HK-2 (cell line): ENCODE measurements around the gene SGSH.
A peak's percentile ranks its signal among the peaks of the same experiment; 100 is the strongest.

Experiments
- DNase-seq: peaks from one replicate; pipeline ENCODE4 v3.0.0-alpha.2; 2018; ENCODE audit not compliant: unreplicated experiment

SGSH gene

DNA sequence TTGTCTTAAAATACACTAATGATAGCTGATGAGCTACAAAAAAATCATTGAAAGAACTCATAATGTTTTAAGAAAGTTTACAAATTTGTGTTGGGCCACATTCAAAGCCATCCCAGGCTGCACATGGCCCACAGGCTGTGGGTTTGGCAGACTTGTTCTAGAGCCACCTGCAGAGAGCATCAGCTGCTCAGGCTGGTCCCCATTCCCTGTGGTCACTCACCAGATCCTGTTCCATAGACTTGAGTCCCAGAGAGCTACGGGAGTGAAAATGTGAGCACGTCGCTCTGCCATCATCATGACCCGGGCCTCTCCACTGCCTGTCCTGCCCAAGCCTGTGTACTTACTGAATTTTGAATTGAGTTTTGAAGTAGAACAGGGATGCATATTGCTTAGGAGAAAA lies 7.0 kb upstream of the SGSH start:
- no peak for DNase-seq

DNA sequence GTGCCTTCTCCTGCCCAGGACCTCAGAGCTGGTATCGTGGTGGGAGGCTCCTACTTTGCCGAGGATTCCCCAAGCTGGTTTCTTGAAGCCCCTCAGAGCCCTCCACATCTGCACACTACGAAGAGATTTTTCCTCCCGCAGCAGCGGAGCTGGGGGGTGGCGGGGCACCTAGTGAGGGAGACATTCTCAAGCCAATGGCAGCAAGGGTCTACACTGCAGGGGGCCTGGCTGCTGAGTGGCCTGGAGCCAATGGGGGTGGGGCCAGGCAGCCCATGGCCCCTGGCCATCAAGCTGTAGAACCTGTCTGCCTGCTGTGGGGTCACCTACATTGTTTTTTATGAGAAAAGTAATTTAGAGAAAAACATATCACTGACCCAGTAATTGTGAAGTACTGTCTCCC lies 5.1 kb upstream of the SGSH start:
- DNase-seq = no peak

DNA sequence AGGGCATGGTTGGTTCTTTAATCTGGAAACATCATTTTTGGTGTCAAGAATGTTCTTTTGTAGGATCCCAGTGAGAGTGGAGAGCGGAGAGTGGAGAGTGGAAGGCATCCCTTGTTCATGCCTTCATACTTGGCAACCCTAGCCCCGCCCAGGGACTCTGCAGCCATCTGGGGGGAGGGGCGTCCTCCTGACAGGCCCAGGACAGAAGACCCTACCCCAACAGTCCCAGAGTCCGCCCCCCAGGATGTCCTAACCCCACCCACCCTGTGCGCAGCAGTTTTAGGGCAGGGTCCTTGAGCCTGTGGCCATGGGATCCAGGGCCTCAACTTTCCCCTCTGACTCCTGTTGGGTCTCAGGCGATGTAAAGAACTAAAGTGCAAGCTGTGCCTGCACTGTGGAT lies 4.5 kb upstream of the SGSH start:
- no peak for DNase-seq

DNA sequence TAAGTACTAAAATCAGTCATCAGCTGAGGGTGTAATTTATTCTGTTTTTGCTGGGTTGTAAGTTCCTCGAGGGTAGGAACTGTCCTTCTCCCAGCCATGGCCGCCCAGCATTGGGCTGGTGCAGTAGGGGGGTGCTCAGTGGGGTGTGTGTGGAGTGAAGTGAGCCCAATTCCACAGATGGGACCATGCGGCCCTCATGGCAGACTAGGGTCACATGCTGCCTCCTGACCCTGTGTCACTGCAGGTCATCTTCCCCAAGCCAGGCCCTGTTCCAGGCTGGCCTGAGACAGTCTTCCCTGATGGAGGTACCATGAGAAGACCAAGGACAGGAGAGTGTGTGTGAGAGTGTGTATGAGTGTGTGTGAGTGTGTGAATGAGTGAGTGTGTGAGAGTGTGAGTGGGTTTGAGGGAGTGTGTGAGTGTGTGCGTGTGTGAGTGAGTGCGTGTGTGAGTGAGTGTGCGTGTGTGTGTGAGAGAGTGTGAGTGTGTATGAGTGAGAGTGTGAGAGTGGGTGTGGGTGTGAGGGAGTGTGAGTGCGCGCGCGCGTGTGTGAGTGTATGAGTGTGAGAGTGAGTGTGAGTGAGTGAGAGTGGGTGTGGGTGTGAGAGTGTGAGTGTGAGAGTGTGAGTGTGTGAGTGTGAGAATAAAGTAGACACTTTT lies 3.8 kb upstream of the SGSH start:
- DNase-seq = no peak

DNA sequence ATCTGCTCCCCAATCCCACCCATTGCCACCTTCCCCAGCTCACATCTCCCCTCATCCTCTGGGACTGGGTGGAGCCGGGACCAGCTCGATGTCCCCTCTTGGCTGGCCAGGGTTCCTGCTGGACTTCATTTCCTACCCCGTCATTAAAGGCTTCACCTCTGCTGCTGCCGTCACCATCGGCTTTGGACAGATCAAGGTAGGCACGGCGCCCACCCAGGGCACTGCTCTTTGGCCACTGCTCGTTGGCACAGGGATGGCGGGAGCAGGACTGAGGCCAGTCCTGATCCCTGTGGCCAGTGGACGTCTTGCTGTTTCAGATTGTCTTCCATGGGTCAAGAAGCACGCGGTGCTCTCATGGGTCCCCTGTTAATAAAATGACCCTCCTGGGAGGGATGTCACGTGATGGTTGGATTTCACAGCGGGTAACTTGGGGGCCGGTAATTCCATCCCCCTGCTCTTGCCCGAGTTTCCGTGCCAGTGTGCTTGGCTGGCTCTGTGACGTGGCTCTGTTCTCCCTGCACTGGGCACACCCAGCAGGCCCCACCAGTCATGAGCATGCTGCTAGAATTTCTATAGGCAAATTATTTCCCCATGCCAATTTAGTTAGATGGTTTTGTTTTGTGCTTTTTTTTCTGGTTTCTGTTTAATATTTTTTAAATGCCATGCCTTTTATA lies 3.1 kb upstream of the SGSH start:
- DNase-seq = no peak

DNA sequence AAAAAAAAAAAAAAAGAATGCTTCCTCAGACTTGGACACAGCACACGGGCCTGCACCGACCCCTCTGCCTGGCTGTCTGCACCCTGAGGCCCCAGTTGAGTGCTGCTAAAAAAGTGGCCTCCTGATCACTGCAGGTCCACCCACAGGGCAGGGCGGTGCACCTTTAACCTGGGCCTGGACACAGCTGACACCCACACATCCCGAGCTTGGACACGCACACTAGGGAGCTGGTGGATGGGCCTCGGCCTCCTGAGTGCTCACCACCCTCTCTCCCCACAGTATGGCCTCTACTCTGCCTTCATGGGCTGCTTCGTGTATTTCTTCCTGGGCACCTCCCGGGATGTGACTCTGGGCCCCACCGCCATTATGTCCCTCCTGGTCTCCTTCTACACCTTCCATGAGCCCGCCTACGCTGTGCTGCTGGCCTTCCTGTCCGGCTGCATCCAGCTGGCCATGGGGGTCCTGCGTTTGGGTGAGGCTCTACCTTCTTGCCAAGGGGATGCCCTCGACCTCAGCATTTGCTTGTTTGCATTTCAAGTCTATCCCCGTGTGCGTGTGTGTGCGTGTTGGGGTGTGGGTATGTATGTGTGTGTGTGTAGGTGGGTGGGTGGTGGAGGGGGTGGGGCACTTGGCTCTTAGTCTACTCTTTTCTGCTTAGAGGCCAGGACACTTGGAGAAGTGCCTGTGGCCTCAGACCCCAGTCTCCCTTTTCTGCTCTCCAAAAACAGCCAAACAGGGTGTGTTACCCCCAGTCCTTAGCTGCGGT lies 2.4 kb upstream of the SGSH start:
- no peak for DNase-seq

DNA sequence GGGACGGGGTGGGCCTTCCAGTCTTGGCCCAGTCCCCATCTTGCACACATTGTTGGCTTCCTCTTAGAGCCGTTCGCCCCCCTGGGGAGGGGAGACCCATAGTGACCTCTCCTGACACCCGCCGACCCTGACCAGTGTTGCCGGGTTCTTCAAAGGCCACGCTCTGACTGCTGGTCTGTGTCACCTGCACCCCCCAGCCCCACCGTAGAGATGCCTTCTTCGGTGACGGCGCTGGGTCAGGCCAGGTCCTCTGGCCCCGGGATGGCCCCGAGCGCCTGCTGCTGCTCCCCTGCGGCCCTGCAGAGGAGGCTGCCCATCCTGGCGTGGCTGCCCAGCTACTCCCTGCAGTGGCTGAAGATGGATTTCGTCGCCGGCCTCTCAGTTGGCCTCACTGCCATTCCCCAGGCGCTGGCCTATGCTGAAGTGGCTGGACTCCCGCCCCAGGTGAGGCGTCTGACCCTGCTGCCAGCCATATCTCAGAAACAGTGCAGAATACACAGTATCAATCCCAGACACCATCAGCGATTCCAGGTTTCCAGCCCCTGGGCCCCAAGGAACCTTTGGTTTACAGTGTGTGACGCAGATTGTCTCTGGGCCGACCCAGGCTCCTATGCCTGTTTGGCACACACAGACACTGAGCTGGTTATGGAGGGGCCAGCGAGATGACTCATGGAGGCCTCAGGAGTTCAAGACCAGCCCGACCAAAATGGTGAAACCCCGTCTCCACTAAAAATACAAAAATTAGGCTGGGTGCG lies 1.4 kb upstream of the SGSH start:
- DNase-seq = no peak

DNA sequence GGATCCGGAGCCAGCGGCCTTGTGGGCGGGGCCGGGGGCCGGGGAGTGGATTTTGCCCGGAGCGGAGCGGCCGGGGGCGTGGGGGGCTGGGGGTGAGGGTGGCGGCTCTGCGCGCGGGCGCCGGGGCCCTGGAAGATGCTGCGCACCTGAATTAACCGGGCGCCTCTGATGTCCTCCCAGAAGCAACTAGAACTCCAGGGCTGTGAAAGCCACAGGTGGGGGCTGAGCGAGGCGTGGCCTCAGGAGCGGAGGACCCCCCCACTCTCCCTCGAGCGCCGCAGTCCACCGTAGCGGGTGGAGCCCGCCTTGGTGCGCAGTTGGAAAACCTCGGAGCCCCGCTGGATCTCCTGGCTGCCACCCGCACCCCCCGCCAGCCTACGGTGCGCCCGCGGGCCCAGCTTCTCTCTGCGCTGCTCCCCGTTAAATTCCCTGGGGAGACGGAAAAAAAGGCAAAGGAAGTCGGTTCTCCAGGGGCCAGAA lies 643 bp upstream of the SGSH start:
- DNase-seq = no peak

DNA sequence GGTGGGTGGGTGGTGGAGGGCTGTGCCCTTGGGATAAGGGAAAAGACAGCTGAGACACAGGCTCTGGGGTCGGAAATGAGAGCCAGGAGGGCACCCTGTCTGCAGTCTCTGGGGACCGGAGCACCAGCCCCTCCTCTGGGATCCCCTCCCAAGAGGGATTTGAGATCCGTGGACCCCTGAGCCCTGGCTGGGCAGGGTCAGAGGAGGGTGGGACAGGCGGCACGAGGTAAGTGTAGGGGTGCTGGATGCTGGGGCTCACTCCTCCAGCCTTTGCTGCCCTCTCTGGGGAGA lies 425 bp downstream of the SGSH start:
- no peak for DNase-seq

DNA sequence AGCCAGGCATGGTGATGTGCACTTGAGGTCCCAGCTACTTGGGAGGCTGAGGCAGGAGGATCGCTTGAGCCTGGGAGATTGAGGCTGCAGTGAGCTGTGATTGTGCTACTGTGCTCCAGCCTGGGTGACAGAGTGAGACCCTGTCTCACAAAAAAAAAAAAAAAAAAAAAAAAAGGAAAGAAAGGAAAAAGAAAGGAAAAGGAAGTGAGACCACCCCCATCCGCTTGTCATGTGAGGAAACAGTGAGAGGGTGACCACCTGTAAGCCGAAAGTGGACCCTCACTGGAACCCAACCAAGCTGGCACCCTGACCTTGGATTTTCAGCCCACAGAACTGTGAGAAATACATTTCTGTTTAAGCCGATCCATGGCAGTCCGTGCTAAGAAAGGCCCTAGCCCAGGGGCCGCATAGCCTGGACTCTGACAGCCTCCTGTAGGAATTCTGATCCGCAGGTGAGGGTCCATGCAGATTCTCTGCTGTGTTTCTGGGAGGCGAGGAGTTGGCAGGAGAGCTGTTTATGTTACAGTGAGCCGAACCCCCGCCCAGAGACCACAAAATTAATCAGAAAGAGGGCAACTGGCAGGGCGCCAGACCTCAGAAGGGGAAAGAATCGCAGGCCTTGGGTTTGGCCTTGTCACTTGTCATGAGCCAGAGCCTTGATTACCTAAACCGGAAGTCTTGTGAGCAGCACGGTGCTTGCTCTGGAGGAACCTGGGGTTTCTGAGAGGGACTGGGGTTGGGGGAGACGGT lies 945 bp downstream of the SGSH start:
- DNase-seq = peak; percentile 88

DNA sequence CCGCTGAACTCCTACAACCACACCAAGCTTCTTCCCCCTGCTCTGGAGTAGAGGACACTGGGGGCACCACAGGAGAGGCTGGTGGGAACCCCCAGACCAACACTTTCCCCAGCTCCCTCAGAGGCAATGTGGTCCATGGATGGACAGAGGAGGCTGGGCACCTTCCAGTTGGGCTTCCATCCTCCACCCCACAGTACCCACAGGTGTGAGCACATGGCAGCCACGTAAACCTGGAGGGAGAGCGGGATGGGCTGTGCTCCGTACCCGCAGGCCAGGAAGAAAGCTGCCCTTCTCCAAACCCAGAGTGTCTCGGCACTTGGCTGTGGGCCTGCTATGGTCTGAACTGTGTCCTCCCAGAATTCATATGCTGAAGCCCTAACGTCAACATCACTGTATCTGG lies 1.7 kb downstream of the SGSH start:
- DNase-seq = no peak

DNA sequence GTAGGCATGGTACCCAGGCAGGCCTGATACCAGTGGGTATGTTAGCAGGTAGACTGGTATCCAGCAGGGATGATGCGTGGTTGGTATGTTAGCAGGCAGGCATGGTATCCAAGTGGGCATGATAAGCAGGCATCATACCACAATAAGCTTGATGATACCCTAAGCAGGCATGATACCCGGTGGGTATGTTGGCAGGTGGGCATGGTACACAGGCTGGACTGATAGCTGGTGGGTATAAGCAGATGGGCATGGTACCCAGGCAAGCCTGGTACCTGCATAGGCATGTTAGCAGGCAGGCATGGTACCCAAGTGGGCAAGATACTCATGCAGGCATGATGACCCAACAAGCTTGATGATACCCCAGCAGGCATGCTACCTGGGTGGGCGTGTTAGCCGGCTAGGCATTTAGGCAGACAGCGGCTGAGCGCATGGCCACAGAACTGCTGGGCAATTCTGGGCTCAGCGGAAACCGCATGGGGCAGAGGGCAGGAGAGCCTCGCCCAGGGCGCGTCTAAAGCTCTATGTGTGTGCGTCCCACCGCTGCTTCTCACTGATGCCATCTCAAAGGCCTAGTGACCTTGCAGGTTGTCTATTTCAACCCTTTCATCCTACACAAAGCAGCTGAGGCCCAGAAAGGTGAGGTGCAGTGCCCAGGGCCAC lies 2.3 kb downstream of the SGSH start:
- no peak for DNase-seq

DNA sequence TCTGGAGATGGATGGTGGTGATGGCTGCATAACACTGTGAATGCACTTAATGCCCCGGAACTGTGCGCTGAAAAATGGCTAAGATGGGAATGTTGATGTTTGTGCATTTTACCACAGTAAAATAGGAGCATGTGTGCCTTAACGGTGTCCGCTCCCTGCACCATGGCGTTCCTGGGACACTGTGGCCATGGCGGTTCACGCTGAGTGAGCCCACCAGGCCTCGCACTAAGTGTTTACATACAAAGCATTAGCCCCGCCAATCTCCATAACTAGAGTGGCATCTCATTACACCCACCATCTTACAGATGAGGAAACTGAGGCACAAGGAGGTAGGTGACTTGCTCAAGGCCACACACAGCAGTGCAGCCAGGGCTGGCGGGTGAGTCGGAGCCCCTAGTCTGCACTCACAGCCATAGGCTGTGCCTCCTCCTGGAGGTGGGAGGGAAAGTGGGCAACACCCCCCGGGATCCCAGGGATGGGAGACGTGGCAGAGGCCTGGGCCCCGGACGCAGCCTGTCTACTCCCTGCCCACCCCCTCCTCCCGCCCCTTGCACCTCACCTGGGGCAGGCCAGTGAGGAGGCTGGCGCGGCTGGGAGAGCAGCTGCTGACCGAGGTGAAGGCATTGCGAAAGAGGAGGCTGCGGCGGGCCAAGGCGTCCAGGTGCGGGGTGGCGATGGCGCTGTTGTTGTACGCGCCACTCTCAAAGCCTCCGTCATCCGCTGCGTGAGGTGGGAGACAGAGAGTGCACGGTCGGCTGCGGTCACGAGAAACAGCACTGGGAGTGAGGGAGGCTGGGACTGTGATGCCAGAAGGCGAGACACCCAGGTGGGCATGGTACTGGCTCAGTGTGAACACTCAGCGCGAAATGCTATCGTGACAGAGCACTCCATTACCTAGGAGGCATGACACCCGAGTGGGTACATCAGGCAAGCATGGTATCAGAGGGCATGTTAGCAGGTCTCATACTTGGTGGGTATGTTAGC lies 3.4 kb downstream of the SGSH start:
- DNase-seq = no peak

DNA sequence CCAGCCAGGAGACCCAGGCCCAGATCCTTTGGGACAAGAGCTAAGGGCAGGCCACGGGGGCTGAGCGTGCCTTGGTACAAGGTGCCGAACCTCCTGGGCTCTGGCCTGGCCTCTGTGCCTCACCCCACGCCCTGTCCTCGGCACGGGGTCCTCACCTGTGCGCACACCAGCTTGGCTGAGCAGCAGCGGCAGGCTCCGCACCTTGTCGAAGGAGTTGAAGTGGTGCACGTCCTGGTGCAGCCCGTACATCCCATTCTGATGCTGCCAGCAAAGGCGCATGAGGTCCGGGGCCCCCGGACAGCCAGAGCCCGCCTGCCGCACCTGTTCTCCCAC lies 5.3 kb downstream of the SGSH start:
- no peak for DNase-seq

DNA sequence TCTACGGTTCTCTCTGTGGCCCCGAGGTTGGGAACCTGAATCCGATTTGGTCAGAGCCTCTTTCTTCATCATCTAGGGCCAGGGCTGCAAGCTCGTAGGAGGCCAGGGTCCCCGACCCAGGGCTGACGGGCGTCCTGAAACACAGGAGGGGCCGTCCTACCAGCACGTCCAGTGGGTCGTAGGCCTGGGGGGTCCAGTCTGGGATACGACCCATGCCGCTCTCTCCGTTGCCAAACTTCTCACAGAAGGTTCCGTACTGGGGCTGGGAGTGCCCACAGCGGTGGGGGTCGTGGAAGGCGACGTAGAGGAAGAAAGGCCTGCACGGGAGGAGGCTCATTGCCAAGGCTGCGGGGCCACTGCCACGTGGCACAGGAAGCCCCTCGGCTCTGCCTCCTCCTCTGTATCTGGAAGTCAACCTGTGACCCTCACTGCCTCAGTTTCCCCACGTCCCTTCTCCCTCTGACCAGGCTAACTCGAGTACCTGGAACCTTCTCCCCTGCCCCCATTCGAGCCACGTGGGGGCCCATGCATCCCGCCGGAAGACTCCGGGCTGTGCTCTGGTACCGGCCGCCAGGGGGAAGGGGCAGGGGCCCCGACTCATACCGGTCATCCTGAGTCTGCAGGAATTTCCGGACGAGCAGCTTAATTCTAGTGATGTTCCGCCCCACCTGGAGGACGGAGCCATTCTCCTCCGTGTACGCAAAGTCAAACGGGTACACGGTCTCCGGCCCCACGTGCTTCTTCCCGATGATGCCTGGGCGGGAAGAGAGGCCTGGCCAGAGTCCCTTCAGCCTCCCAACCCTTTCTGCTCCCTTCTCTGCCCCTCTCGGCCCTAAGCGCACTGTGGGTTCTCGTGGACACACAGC lies 5.9 kb downstream of the SGSH start:
- no peak for DNase-seq

DNA sequence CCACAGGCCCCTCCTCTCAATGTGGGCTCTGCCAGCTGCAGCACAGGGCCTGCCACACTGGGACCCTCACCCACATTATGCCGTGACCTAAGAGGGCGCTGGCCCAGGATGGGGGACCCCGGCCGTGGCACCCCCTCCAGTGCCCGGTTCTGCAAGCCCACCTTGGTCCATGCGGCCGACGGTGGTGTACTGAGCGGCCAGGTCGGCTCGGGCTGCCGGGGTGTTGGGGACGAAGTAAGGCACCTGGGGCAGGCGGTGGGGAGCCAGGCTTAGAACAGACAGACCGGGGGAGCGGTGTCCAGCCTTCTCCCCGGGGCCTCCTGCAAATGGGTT lies 6.5 kb downstream of the SGSH start:
- DNase-seq = no peak

DNA sequence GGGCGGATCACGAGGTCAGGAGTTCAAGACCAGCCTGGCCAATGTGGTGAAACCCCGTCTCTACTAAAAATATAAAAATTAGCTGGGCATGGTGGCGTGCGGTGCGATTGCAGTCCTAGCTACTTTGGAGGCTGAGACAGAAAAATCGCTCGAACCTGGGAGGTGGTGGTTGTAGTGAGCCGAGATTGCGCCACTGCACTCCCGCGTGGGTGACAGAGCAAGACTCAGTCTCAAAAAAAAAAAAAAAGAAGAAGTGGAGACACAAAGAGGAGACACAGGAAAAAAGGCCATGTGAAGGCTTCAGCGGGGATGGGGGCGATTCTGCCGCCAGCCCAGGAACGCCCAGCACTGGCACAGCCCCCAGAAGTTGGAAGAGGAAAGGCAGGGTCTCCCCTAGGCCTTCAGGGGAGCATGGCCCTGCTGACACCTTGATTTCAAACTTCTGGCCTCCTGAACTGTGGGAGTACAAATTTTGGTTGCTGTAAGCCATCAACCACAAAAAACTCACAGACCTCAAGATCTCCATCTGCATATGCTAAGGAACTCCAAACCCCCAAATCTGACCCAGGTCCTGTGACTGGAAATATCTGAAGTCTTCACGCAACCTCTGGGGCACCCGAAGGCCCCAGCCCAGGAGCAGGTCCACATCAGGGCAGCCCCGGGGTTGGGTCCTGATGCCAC lies 7.0 kb downstream of the SGSH start:
- no peak for DNase-seq

DNA sequence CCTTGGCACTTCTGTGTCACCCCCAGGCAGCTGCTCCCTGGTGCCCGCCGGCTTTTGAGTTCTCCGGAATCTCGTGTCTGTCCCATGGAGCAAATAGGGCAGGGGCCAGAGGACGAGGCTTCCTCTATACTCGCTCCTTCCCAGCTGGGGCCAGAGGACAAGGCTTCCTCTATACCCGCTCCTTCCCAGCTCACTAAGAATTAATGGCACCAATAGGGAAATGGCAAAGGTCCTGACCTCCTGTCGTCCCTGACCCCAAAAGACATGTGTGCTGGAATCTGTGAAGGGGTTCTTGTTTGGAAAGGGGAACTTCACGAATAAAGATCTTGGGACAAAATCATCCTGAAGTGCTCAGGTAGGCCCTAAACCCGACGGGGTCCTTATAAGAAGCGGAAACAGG lies 7.6 kb downstream of the SGSH start:
- DNase-seq = no peak

DNA sequence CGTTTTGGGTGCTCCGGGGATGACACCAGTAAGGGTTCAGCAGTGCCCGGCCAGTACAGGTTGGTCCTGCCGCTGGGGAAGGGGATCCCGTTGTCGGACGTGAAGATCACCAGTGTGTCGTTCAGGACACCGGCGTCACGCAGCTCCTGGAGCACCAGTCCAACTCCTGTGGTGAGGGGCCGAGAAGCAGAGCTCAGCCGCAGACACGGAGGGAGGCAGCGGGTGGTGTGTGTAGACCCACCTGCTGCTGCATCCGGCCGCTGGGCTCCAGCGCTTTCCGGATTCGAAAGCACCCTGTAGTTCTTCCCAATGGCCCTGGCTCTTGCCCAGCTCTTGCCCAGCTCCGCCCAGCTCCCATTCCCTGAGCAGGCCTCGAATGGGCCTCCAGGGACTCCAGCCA lies 8.0 kb downstream of the SGSH start:
- no peak for DNase-seq
